Caco-2 (cell line): Measurements from ENCODE around the gene SLC25A26. TPM values are rescaled to one million over a fixed set of nuclear protein-coding genes. Genes with fewer than 3 reads are reported as not detected.

Experiments used
- BruUV-seq: library from RNA; stranded (reverse); fragments of 400-500 nt; replicated peaks from 2 replicates; lab custom pipeline; 2021; lab: Mats Ljungman, UMichigan
- CTCF ChIA-PET: fragments of 300-600 bp; sonication (Branson Sonifier 250); formaldehyde crosslinking; loops from one replicate; lab custom pipeline; 2022; ENCODE audit warnings: antibody characterized with exemption; lab: Charles Lee
- POLR2A ChIA-PET: fragments of 300-600 bp; sonication (Branson Sonifier 250); formaldehyde crosslinking; loops from one replicate; lab custom pipeline; 2022; ENCODE audit warnings: antibody characterized with exemption; lab: Charles Lee
- DNase-seq, 2 experiments: peaks; one replicate each; pipeline versions ENCODE4 v3.0.0 to v3.0.0-alpha.2; 2020 to 2022
- H3K27me3 ChIP-seq: replicated peaks from 2 replicates; pipeline ENCODE4 v1.6.0; 2011; ENCODE audit warnings: low read length; ENCODE audit not compliant: control insufficient read depth, insufficient read depth
- H3K36me3 ChIP-seq: 2 replicates; pipeline ENCODE4 v1.5.1; 2011; ENCODE audit warnings: low read length; ENCODE audit not compliant: control insufficient read depth, insufficient read depth
- H3K4me1 ChIP-seq: fragments of 250-450 bp; sonication (Bioruptor Pico); 2 replicates; pipeline ENCODE4 v1.5.1; 2020; ENCODE audit warnings: mild to moderate bottlenecking
- H3K4me3 ChIP-seq: 2 replicates; pipeline ENCODE4 v1.5.1; 2011; ENCODE audit warnings: low read depth, mild to moderate bottlenecking, control low read depth, low read length
- H3K9me3 ChIP-seq: fragments of 250-450 bp; sonication (Bioruptor Pico); 2 replicates; pipeline ENCODE4 v1.5.1; 2020; ENCODE audit warnings: mild to moderate bottlenecking, moderate library complexity
- H3K27ac Mint-ChIP-seq: one replicate; pipeline ENCODE4 v1.8.0; 2022; ENCODE audit warnings: mixed read lengths; ENCODE audit not compliant: unreplicated experiment
- H3K27me3 Mint-ChIP-seq: one replicate; pipeline ENCODE4 v1.8.0; 2022; ENCODE audit warnings: mixed read lengths; ENCODE audit not compliant: insufficient read depth, unreplicated experiment
- H3K36me3 Mint-ChIP-seq: one replicate; pipeline ENCODE4 v1.8.0; 2022; ENCODE audit warnings: mild to moderate bottlenecking, mixed read lengths; ENCODE audit not compliant: insufficient read depth, unreplicated experiment
- H3K4me1 Mint-ChIP-seq: one replicate; pipeline ENCODE4 v1.8.0; 2022; ENCODE audit warnings: low read depth, mixed read lengths; ENCODE audit not compliant: unreplicated experiment
- H3K4me3 Mint-ChIP-seq: one replicate; pipeline ENCODE4 v1.8.0; 2022; ENCODE audit warnings: mild to moderate bottlenecking, moderate library complexity, mixed read lengths; ENCODE audit not compliant: unreplicated experiment
- H3K9me3 Mint-ChIP-seq: one replicate; pipeline ENCODE4 v1.8.0; 2022; ENCODE audit warnings: mixed read lengths; ENCODE audit not compliant: unreplicated experiment
- intact Hi-C: fragments of 100-400 bp; cut with micrococcal nuclease; formaldehyde crosslinking; loops from one replicate; pipeline ENCODE4 v1.10.0; 2022; ENCODE audit not compliant: unreplicated experiment
- total RNA-seq: library from RNA; stranded (reverse); gene quantifications from 2 replicates; pipeline ENCODE4 v1.2.3, GENCODE V29; 2022
- TF ChIP-seq, protein P1 (sequence below), 2 experiments: fragments of 200-600 bp in 1 of 2; IDR thresholded peaks; 1 replicate in 1 of 2; 2 replicates in 1 of 2; pipeline versions ENCODE4 v1.5.1 to v1.8.0; 2011 to 2022; ENCODE audit warnings: antibody characterized with exemption in 1 of 2, control low read depth in 1 of 2, inconsistent platforms in 1 of 2, low read depth in 1 of 2, low read length in 1 of 2, mild to moderate bottlenecking in 1 of 2, moderate library complexity in 1 of 2; ENCODE audit not compliant: insufficient read depth in 1 of 2, severe bottlenecking in 1 of 2, unreplicated experiment in 1 of 2

Gene SLC25A26
- total RNA-seq, 1 experiment from 2014 or later: 25.4 TPM

DNA sequence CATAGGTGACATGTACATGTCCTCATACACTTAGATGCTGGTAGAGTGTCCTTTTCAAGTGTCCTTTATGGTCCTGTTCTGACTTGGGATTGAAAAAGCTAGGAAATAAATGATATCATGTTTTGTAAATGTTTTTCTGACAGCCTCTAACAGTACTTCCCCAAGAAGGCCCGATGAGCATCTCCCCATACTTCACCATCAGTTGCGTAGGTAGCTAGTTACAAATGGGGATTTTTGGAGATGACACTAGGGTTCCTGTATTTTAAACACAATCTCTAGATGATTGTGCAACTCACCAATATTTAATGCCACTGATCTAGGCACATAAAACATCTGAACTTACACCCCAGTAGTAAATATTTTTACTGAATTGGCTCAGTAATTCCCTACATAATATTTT, 27.8 kb downstream of the SLC25A26 start:
- H3K4me3 Mint-ChIP-seq: no peak overlapping the region
- no peaks in the 10 kb centered on the region for H3K9me3 Mint-ChIP-seq
- TF ChIP-seq, protein P1, sequence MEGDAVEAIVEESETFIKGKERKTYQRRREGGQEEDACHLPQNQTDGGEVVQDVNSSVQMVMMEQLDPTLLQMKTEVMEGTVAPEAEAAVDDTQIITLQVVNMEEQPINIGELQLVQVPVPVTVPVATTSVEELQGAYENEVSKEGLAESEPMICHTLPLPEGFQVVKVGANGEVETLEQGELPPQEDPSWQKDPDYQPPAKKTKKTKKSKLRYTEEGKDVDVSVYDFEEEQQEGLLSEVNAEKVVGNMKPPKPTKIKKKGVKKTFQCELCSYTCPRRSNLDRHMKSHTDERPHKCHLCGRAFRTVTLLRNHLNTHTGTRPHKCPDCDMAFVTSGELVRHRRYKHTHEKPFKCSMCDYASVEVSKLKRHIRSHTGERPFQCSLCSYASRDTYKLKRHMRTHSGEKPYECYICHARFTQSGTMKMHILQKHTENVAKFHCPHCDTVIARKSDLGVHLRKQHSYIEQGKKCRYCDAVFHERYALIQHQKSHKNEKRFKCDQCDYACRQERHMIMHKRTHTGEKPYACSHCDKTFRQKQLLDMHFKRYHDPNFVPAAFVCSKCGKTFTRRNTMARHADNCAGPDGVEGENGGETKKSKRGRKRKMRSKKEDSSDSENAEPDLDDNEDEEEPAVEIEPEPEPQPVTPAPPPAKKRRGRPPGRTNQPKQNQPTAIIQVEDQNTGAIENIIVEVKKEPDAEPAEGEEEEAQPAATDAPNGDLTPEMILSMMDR (IDR thresholded peaks at IDR 0.05; ENCODE audit: insufficient read depth in 1 of 2, low read depth in 1 of 2, low read length in 1 of 2, severe bottlenecking in 1 of 2, unreplicated experiment in 1 of 2): no peak
- no peaks in the 10 kb centered on the region for H3K4me1 Mint-ChIP-seq
- Histone ChIP-seq H3K36me3 (0 out of 2 replicates have a peak, but pooled peaks cover 2% of the 10 kb centered on the region), H3K27me3 (no peaks in the 10 kb centered on the region), H3K9me3 (no peaks in the 10 kb centered on the region), H3K4me1 (no peaks in the 10 kb centered on the region), H3K4me3 (no peak overlapping the region)
- H3K27ac Mint-ChIP-seq: no peak overlapping the region
- no TSS peak for BruUV-seq
- CTCF ChIA-PET: interaction anchor here (1.0 kb wide), 1 partner anchor 129 kb away, joined by 3 read pairs; no protein-coding TSS in a partner anchor
- POLR2A ChIA-PET: no interaction called here
- intact Hi-C loops: no loop called here
- no peaks in the 10 kb centered on the region for H3K27me3 Mint-ChIP-seq
- no peak for DNase-seq
- H3K36me3 Mint-ChIP-seq: no peaks in the 10 kb centered on the region

DNA sequence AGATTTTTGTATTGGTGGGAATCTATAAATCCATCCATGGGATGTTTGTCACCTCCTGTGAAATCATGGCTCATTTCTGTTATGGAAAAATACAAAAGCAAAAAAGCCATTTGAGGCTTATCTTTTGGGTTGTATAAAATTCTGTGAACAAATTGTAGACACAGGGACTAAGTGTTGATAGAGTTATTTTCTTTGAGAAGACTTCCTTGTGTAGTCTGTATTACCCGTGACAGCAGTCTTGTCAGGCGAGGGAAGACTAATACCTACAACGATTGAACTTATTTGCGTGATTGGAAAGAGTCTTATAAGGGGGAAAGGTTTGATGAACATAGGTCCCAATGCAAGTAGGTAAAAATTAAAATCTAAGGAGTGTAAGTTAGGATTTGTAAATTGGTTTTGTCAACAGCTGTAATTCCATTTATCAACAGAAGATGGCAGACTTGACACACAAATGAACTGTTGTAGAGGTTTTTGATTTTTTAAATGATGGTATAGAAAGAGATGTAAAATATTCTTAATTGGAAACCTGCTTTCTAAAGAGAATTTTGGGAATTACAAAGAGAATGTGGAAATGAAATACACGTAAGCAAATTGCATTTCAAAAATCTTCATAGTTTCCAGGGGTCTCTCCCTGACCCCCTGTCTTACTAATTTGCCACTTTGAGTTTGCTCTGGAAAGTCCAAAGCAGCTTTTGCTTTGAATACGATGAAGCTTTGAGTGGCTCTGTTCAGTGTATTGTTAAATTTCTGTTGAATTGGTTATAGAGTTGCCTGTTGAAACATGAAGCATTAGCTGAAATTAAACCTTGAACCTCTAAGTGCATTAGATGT, 33.2 kb downstream of the SLC25A26 start:
- Mint-ChIP-seq H3K9me3 (no peaks in the 10 kb centered on the region), H3K27ac (no peak overlapping the region), H3K27me3 (no peaks in the 10 kb centered on the region), H3K4me3 (no peak overlapping the region), H3K4me1 (no peaks in the 10 kb centered on the region), H3K36me3 (no peaks in the 10 kb centered on the region)
- no TSS peak for BruUV-seq
- POLR2A ChIA-PET: interaction anchor here (0.6 kb wide), 1 partner anchor 130 kb away, joined by 4 read pairs; no protein-coding TSS in a partner anchor
- no peaks in the 10 kb centered on the region for H3K9me3 ChIP-seq
- H3K4me3 ChIP-seq: no peak overlapping the region
- CTCF ChIA-PET: interaction anchor here (0.6 to 1.9 kb wide), 5 partner anchors 23 to 568 kb away, joined by 3 to 7 read pairs (median 3); no protein-coding TSS in a partner anchor
- H3K27me3 ChIP-seq: no peaks in the 10 kb centered on the region
- no peaks in the 10 kb centered on the region; the same call in 1 of the 2 replicates for H3K36me3 ChIP-seq
- H3K4me1 ChIP-seq: no peaks in the 10 kb centered on the region
- DNase-seq: peak in 1 of 2 experiments; percentile 14
- intact Hi-C loops: loop anchor here (1.0 kb wide), 2 partner anchors 22 to 118 kb away; no protein-coding TSS in a partner anchor
- TF ChIP-seq, protein P1 (IDR thresholded peaks at IDR 0.05; ENCODE audit: insufficient read depth in 1 of 2, low read depth in 1 of 2, low read length in 1 of 2, severe bottlenecking in 1 of 2, unreplicated experiment in 1 of 2): peak; percentile 57 to 75

DNA sequence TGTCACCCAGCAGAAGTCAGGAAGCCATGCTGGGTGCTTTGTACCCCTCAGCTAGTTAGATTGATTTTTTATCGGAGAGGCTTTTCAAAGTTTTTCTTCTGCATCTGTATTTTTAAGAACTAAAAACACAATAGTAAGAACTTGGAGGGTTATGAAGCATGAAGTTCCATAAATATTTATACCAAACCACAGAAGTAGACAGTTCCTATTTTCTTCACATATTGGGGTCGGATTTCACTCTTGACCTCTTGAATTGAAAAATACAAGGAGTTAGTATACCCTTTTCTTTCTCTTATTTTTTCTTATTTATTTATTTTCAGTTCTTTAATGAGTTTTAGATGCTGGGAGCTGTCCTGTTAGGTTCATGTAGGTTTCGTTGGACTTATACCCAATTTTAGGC, 35.1 kb downstream of the SLC25A26 start:
- BruUV-seq: no TSS peak
- H3K4me1 ChIP-seq: no peaks in the 10 kb centered on the region
- H3K4me3 ChIP-seq: no peak overlapping the region
- intact Hi-C loops: no loop called here
- Mint-ChIP-seq H3K4me3 (no peak overlapping the region), H3K4me1 (no peaks in the 10 kb centered on the region), H3K9me3 (no peaks in the 10 kb centered on the region), H3K36me3 (no peaks in the 10 kb centered on the region), H3K27ac (no peak overlapping the region), H3K27me3 (no peaks in the 10 kb centered on the region)
- DNase-seq: no peak
- CTCF ChIA-PET: no interaction called here
- POLR2A ChIA-PET: no interaction called here
- TF ChIP-seq, protein P1 (IDR thresholded peaks at IDR 0.05; ENCODE audit: insufficient read depth in 1 of 2, low read depth in 1 of 2, low read length in 1 of 2, severe bottlenecking in 1 of 2, unreplicated experiment in 1 of 2): no peak
- H3K27me3 ChIP-seq: no peaks in the 10 kb centered on the region
- no peaks in the 10 kb centered on the region for H3K9me3 ChIP-seq
- H3K36me3 ChIP-seq: no peaks in the 10 kb centered on the region; the same call in 1 of the 2 replicates
